ENCODE measurements around the gene RHOT2.
A peak's percentile ranks its signal among the peaks of the same experiment; 100 is the strongest.

Gene RHOT2

DNA sequence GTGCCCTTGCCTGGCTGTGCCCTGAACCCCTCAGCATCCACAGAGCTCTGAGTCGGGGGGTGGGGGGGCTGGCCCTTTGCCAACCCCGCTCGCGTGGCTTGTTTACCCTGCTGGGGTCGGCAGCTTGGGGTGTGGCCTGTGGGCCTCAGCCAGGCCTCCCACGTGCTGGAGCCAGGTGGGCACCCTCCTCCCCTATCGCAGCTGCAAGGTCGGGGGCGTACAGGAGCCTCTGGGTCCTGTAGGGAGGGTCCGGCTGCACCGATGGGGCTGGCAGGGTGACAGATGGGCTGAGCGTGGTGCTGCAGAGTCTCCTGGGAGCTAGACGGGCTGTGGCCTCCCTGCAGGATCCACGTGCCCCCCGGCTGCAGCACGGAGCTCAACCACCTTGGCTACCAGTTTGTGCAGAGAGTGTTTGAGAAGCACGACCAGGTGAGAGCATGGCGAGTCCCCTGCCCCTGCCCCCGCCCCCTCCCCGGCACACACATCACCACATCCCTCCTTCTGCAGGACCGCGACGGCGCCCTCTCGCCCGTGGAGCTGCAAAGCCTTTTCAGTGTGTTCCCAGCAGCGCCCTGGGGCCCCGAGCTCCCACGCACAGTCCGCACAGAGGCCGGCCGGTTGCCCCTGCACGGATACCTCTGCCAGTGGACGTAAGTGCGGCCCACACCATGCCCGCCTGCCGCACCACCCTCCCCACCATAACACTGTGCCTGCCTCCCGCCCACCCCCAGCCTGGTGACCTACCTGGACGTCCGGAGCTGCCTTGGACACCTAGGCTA lies 3.6 kb downstream of the RHOT2 start:
- Histone ChIP-seq H2BK120ac (ENCODE audit: low read depth, low read length) (no peak overlapping the region), H2AFZ (ENCODE audit: low read length) (no peak overlapping the region), H3K9ac (ENCODE audit: low read depth, low read length, poor library complexity) (no peak overlapping the region), H2BK5ac (ENCODE audit: low read length) (no peak overlapping the region), H4K91ac (ENCODE audit: low read depth, low read length, poor library complexity) (no peak overlapping the region), H3K79me1 (ENCODE audit: low read depth, low read length) (peaks cover 29% of the 10 kb centered on the region), H2AK5ac (ENCODE audit: low read depth, low read length) (no peak overlapping the region), H3K18ac (ENCODE audit: low read length) (no peak overlapping the region), H3K4me3 (ENCODE audit: low read length in 2 of 2) (no peak overlapping the region), H4K8ac (ENCODE audit: low read depth, low read length) (peak overlapping the region; percentile 17), H3K4me1 (ENCODE audit: control insufficient read depth in 2 of 2, insufficient read depth in 1 of 2, low read depth in 1 of 2, low read length in 2 of 2) (peaks cover 2 to 13% of the 10 kb centered on the region in 2 donors), H3K14ac (ENCODE audit: low read length) (no peak overlapping the region), H3K4me2 (ENCODE audit: insufficient read depth, low read length, poor library complexity, severe bottlenecking) (no peak overlapping the region), H3K23ac (ENCODE audit: low read depth, low read length, poor library complexity) (no peak overlapping the region), H2BK15ac (ENCODE audit: low read length) (no peak overlapping the region), H3K27me3 (ENCODE audit: control insufficient read depth in 3 of 3, insufficient read depth in 3 of 3, low read depth in 1 of 3, low read length in 3 of 3) (peaks cover 0 to 14% (median 0%) of the 10 kb centered on the region in 3 experiments), H3K27ac (replicated peaks; ENCODE audit: low read length) (no peak overlapping the region), H2BK12ac (ENCODE audit: low read length) (no peak overlapping the region), H3K9me3 (replicated peaks in 1 of 2; ENCODE audit: control insufficient read depth in 2 of 2, insufficient read depth in 1 of 2, low read depth in 1 of 2, low read length in 2 of 2) (no peaks in the 10 kb centered on the region), H3K4ac (ENCODE audit: low read length) (no peak overlapping the region), H3K36me3 (replicated peaks in 1 of 2; ENCODE audit: control insufficient read depth in 2 of 2, insufficient read depth in 2 of 2, low read length in 2 of 2) (peaks cover 37 to 57% of the 10 kb centered on the region in 2 donors)
- WGBS, 2 donors (ENCODE audit: extremely low coverage in 2 of 2, insufficient read length in 2 of 2, insufficient replicate concordance in 1 of 2), result no CpG with 5 or more reads among the region's 40 CpGs
- DNase-seq (ENCODE audit: low spot score), result no peak

DNA sequence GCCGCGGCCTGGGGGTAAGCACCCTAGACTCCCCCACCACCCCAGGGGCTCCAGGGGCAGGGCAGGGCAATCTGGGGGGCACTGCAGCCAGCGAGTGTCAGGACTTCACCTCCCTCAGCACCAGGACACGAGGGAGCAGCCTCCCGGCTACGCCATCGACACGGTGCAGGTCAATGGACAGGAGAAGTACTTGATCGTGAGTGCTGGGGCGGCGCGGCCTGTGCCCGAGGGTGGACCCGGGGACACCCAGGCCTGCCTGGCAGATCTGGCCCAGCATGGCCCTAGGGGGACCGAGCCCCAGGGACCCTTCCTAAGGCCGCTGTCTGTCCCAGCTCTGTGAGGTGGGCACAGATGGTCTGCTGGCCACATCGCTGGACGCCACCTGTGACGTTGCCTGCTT lies 4.4 kb downstream of the RHOT2 start:
- Histone ChIP-seq H3K4me3 (ENCODE audit: low read length in 2 of 2) (no peak overlapping the region), H3K27me3 (ENCODE audit: control insufficient read depth in 3 of 3, insufficient read depth in 3 of 3, low read depth in 1 of 3, low read length in 3 of 3) (peaks cover 0 to 14% (median 0%) of the 10 kb centered on the region in 3 experiments), H3K4ac (ENCODE audit: low read length) (no peak overlapping the region), H3K14ac (ENCODE audit: low read length) (no peak overlapping the region), H3K36me3 (replicated peaks in 1 of 2; ENCODE audit: control insufficient read depth in 2 of 2, insufficient read depth in 2 of 2, low read length in 2 of 2) (peaks cover 37 to 57% of the 10 kb centered on the region in 2 donors), H2AFZ (ENCODE audit: low read length) (no peak overlapping the region), H3K79me1 (ENCODE audit: low read depth, low read length) (peaks cover 29% of the 10 kb centered on the region), H2BK12ac (ENCODE audit: low read length) (no peak overlapping the region), H4K8ac (ENCODE audit: low read depth, low read length) (no peak overlapping the region), H3K9me3 (replicated peaks in 1 of 2; ENCODE audit: control insufficient read depth in 2 of 2, insufficient read depth in 1 of 2, low read depth in 1 of 2, low read length in 2 of 2) (no peaks in the 10 kb centered on the region), H4K91ac (ENCODE audit: low read depth, low read length, poor library complexity) (no peak overlapping the region), H3K9ac (ENCODE audit: low read depth, low read length, poor library complexity) (no peak overlapping the region), H3K18ac (ENCODE audit: low read length) (no peak overlapping the region), H3K27ac (replicated peaks; ENCODE audit: low read length) (no peak overlapping the region), H3K23ac (ENCODE audit: low read depth, low read length, poor library complexity) (no peak overlapping the region), H2BK15ac (ENCODE audit: low read length) (no peak overlapping the region), H2AK5ac (ENCODE audit: low read depth, low read length) (no peak overlapping the region), H3K4me1 (ENCODE audit: control insufficient read depth in 2 of 2, insufficient read depth in 1 of 2, low read depth in 1 of 2, low read length in 2 of 2) (peaks cover 2 to 13% of the 10 kb centered on the region in 2 donors), H2BK120ac (ENCODE audit: low read depth, low read length) (no peak overlapping the region), H3K4me2 (ENCODE audit: insufficient read depth, low read length, poor library complexity, severe bottlenecking) (no peak overlapping the region), H2BK5ac (ENCODE audit: low read length) (no peak overlapping the region)
- no peak for DNase-seq (ENCODE audit: low spot score)
- no CpG with 5 or more reads among the region's 19 CpGs for WGBS, 2 donors (ENCODE audit: extremely low coverage in 2 of 2, insufficient read length in 2 of 2, insufficient replicate concordance in 1 of 2)

DNA sequence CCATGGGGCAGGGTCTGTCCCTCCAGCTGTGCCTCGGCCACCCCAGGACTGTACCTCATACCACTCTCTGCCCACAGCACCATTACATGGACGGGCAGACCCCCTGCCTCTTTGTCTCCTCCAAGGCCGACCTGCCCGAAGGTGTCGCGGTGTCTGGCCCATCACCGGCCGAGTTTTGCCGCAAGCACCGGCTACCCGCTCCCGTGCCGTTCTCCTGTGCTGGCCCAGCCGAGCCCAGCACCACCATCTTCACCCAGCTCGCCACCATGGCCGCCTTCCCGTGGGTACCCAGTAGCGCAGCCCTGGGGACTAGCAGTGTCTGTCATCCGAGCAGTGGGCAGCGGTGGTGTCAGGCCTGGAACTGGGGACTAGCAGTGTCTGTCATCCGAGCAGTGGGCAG lies 4.9 kb downstream of the RHOT2 start:
- Histone ChIP-seq H3K4ac (ENCODE audit: low read length) (no peak overlapping the region), H3K9me3 (replicated peaks in 1 of 2; ENCODE audit: control insufficient read depth in 2 of 2, insufficient read depth in 1 of 2, low read depth in 1 of 2, low read length in 2 of 2) (no peaks in the 10 kb centered on the region), H2AK5ac (ENCODE audit: low read depth, low read length) (no peak overlapping the region), H3K4me1 (ENCODE audit: control insufficient read depth in 2 of 2, insufficient read depth in 1 of 2, low read depth in 1 of 2, low read length in 2 of 2) (peaks cover 2 to 13% of the 10 kb centered on the region in 2 donors), H4K91ac (ENCODE audit: low read depth, low read length, poor library complexity) (no peak overlapping the region), H2BK12ac (ENCODE audit: low read length) (no peak overlapping the region), H3K36me3 (replicated peaks in 1 of 2; ENCODE audit: control insufficient read depth in 2 of 2, insufficient read depth in 2 of 2, low read length in 2 of 2) (peaks cover 37 to 57% of the 10 kb centered on the region in 2 donors), H3K79me1 (ENCODE audit: low read depth, low read length) (peaks cover 29% of the 10 kb centered on the region), H3K18ac (ENCODE audit: low read length) (no peak overlapping the region), H2BK5ac (ENCODE audit: low read length) (no peak overlapping the region), H3K23ac (ENCODE audit: low read depth, low read length, poor library complexity) (peak overlapping the region; percentile 65), H3K4me3 (ENCODE audit: low read length in 2 of 2) (no peak overlapping the region), H3K9ac (ENCODE audit: low read depth, low read length, poor library complexity) (no peak overlapping the region), H4K8ac (ENCODE audit: low read depth, low read length) (no peak overlapping the region), H2AFZ (ENCODE audit: low read length) (no peak overlapping the region), H3K27ac (replicated peaks; ENCODE audit: low read length) (no peak overlapping the region), H2BK15ac (ENCODE audit: low read length) (no peak overlapping the region), H2BK120ac (ENCODE audit: low read depth, low read length) (no peak overlapping the region), H3K27me3 (ENCODE audit: control insufficient read depth in 3 of 3, insufficient read depth in 3 of 3, low read depth in 1 of 3, low read length in 3 of 3) (peaks cover 0 to 14% (median 0%) of the 10 kb centered on the region in 3 experiments), H3K14ac (ENCODE audit: low read length) (no peak overlapping the region), H3K4me2 (ENCODE audit: insufficient read depth, low read length, poor library complexity, severe bottlenecking) (no peak overlapping the region)
- DNase-seq (ENCODE audit: low spot score), result no peak
- no CpG with 5 or more reads among the region's 21 CpGs for WGBS, 2 donors (ENCODE audit: extremely low coverage in 2 of 2, insufficient read length in 2 of 2, insufficient replicate concordance in 1 of 2)

DNA sequence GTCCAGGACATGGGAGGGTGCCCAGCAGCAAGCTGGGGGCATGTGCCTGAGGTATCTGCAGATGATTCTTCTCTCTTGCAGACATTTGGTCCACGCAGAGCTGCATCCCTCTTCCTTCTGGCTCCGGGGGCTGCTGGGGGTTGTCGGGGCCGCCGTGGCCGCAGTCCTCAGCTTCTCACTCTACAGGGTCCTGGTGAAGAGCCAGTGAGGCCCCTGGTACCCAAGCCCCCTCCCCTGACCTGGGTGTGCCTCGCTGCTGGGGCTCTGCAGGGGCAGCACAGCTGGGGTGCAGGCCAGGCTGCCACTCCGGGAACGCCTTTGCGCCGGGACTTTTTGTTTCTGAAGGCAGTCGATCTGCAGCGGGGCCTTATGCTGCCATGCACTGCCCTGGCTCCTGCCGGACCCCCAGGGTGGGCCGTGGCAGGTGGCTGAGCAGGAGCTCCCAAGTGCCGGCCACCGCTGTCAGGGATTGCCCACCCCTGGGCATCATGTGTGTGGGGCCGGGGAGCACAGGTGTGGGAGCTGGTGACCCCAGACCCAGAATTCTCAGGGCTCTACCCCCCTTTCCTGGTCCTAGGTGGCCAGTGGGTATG lies 5.6 kb downstream of the RHOT2 start:
- Histone ChIP-seq H3K4me3 (ENCODE audit: low read length in 2 of 2) (no peak overlapping the region), H3K14ac (ENCODE audit: low read length) (peak overlapping the region; percentile 21), H2BK15ac (ENCODE audit: low read length) (no peak overlapping the region), H3K27me3 (ENCODE audit: control insufficient read depth in 3 of 3, insufficient read depth in 3 of 3, low read depth in 1 of 3, low read length in 3 of 3) (peaks cover 0 to 14% (median 0%) of the 10 kb centered on the region in 3 experiments), H2AK5ac (ENCODE audit: low read depth, low read length) (no peak overlapping the region), H2BK12ac (ENCODE audit: low read length) (no peak overlapping the region), H4K8ac (ENCODE audit: low read depth, low read length) (no peak overlapping the region), H3K4ac (ENCODE audit: low read length) (no peak overlapping the region), H3K4me2 (ENCODE audit: insufficient read depth, low read length, poor library complexity, severe bottlenecking) (no peak overlapping the region), H2BK5ac (ENCODE audit: low read length) (peak overlapping the region; percentile 66), H3K18ac (ENCODE audit: low read length) (no peak overlapping the region), H3K36me3 (replicated peaks in 1 of 2; ENCODE audit: control insufficient read depth in 2 of 2, insufficient read depth in 2 of 2, low read length in 2 of 2) (peaks cover 37 to 57% of the 10 kb centered on the region in 2 donors), H4K91ac (ENCODE audit: low read depth, low read length, poor library complexity) (no peak overlapping the region), H3K23ac (ENCODE audit: low read depth, low read length, poor library complexity) (no peak overlapping the region), H3K9ac (ENCODE audit: low read depth, low read length, poor library complexity) (no peak overlapping the region), H3K4me1 (ENCODE audit: control insufficient read depth in 2 of 2, insufficient read depth in 1 of 2, low read depth in 1 of 2, low read length in 2 of 2) (peaks cover 2 to 13% of the 10 kb centered on the region in 2 donors), H2AFZ (ENCODE audit: low read length) (no peak overlapping the region), H3K9me3 (replicated peaks in 1 of 2; ENCODE audit: control insufficient read depth in 2 of 2, insufficient read depth in 1 of 2, low read depth in 1 of 2, low read length in 2 of 2) (no peaks in the 10 kb centered on the region), H3K79me1 (ENCODE audit: low read depth, low read length) (peaks cover 24% of the 10 kb centered on the region), H3K27ac (replicated peaks; ENCODE audit: low read length) (no peak overlapping the region), H2BK120ac (ENCODE audit: low read depth, low read length) (no peak overlapping the region)
- no peak for DNase-seq (ENCODE audit: low spot score)
- WGBS, 2 donors (ENCODE audit: extremely low coverage in 2 of 2, insufficient read length in 2 of 2, insufficient replicate concordance in 1 of 2), result no CpG with 5 or more reads among the region's 18 CpGs

Measured in neuronal stem cell (in vitro differentiated cells).